H9 (cell line): ENCODE data around the gene THEMIS. TPM values are rescaled to one million over a fixed set of nuclear protein-coding genes. Genes with fewer than 3 reads are reported as not detected.

Source experiments
- DNase-seq: peaks from one replicate; pipeline ENCODE4 v3.0.0-alpha.2; 2017
- H2AFZ ChIP-seq: one replicate; pipeline ENCODE4 v1.6.1; 2013; ENCODE audit warnings: mild to moderate bottlenecking, low read length, control low read depth, moderate library complexity
- H2AK5ac ChIP-seq: 2 replicates; pipeline ENCODE4 v1.6.1; 2013; ENCODE audit warnings: low read length, control low read depth, mixed read lengths; ENCODE audit not compliant: insufficient read length
- H2BK120ac ChIP-seq: one replicate; pipeline ENCODE4 v1.6.1; 2013; ENCODE audit warnings: low read depth, mild to moderate bottlenecking, low read length, control low read depth, inconsistent platforms; ENCODE audit not compliant: poor library complexity, severe bottlenecking
- H2BK12ac ChIP-seq: 2 replicates; pipeline ENCODE4 v1.6.1; 2013; ENCODE audit warnings: low read length, control low read depth, mixed read lengths, low read depth; ENCODE audit not compliant: insufficient read length
- H2BK15ac ChIP-seq: 2 replicates; pipeline ENCODE4 v1.6.1; 2013; ENCODE audit warnings: low read depth, low read length, control low read depth
- H2BK20ac ChIP-seq: one replicate; pipeline ENCODE4 v1.6.1; 2013; ENCODE audit warnings: low read depth, mild to moderate bottlenecking, low read length, control low read depth, inconsistent platforms; ENCODE audit not compliant: poor library complexity, severe bottlenecking
- H2BK5ac ChIP-seq: 2 replicates; pipeline ENCODE4 v1.6.1; 2013; ENCODE audit warnings: low read length, control low read depth, mixed read lengths; ENCODE audit not compliant: insufficient read length
- H3K14ac ChIP-seq: 2 replicates; pipeline ENCODE4 v1.6.1; 2013; ENCODE audit warnings: low read length, control low read depth; ENCODE audit not compliant: insufficient read depth
- H3K18ac ChIP-seq: 2 replicates; pipeline ENCODE4 v1.6.1; 2013; ENCODE audit warnings: low read depth, mild to moderate bottlenecking, mixed read lengths, low read length, control low read depth; ENCODE audit not compliant: insufficient read length
- H3K23ac ChIP-seq: 2 replicates; pipeline ENCODE4 v1.6.1; 2013; ENCODE audit warnings: low read length, control low read depth, mixed read lengths, low read depth; ENCODE audit not compliant: insufficient read length
- H3K23me2 ChIP-seq: 2 replicates; pipeline ENCODE4 v1.6.1; 2013; ENCODE audit warnings: low read depth, mild to moderate bottlenecking, mixed read lengths, low read length, control low read depth; ENCODE audit not compliant: insufficient read length, poor library complexity, severe bottlenecking
- H3K27ac ChIP-seq: 2 replicates; pipeline ENCODE4 v1.5.1; 2013; ENCODE audit warnings: low read length, control low read depth, mixed read lengths, low read depth; ENCODE audit not compliant: insufficient read length
- H3K27me3 ChIP-seq: 2 replicates; pipeline ENCODE4 v1.6.1; 2013; ENCODE audit warnings: low read length, control low read depth, inconsistent platforms; ENCODE audit not compliant: insufficient read depth
- H3K4ac ChIP-seq: 2 replicates; pipeline ENCODE4 v1.6.1; 2013; ENCODE audit warnings: low read depth, mild to moderate bottlenecking, control low read depth, inconsistent platforms, low read length, moderate library complexity
- H3K4me1 ChIP-seq: 2 replicates; pipeline ENCODE4 v1.6.1; 2013; ENCODE audit warnings: low read length, control low read depth, inconsistent platforms; ENCODE audit not compliant: insufficient read depth
- H3K4me2 ChIP-seq: 2 replicates; pipeline ENCODE4 v1.6.1; 2013; ENCODE audit warnings: low read length, control low read depth, mixed read lengths; ENCODE audit not compliant: insufficient read length, insufficient read depth
- H3K56ac ChIP-seq: 2 replicates; pipeline ENCODE4 v1.6.1; 2013; ENCODE audit warnings: low read depth, mild to moderate bottlenecking, mixed read lengths, low read length, control low read depth; ENCODE audit not compliant: insufficient read length
- H3K79me1 ChIP-seq: 2 replicates; pipeline ENCODE4 v1.6.1; 2013; ENCODE audit warnings: low read depth, mild to moderate bottlenecking, moderate library complexity, low read length, control low read depth, inconsistent platforms; ENCODE audit not compliant: insufficient read depth, poor library complexity, severe bottlenecking
- H3K79me2 ChIP-seq: 2 replicates; pipeline ENCODE4 v1.6.1; 2013; ENCODE audit warnings: low read length, control low read depth, inconsistent platforms; ENCODE audit not compliant: insufficient read depth
- H3K9ac ChIP-seq: 2 replicates; pipeline ENCODE4 v1.6.1; 2013; ENCODE audit warnings: low read length, control low read depth, mixed read lengths; ENCODE audit not compliant: insufficient read length; ENCODE audit errors: extremely low read depth
- H3K9me3 ChIP-seq: one replicate; pipeline ENCODE4 v1.6.1; 2013; ENCODE audit warnings: low read depth, low read length, inconsistent platforms; ENCODE audit not compliant: control insufficient read depth
- H3T11ph ChIP-seq: one replicate; pipeline ENCODE4 v1.6.1; 2013; ENCODE audit warnings: mild to moderate bottlenecking, low read length, control low read depth, inconsistent platforms
- H4K20me1 ChIP-seq: one replicate; pipeline ENCODE4 v1.6.1; 2013; ENCODE audit not compliant: control insufficient read depth, insufficient read length, insufficient read depth
- H4K5ac ChIP-seq: 2 replicates; pipeline ENCODE4 v1.6.1; 2013; ENCODE audit warnings: low read depth, mild to moderate bottlenecking, mixed read lengths, low read length, control low read depth; ENCODE audit not compliant: insufficient read length
- H4K8ac ChIP-seq: replicated peaks from 2 replicates; pipeline ENCODE4 v1.6.1; 2013; ENCODE audit warnings: low read length, control low read depth, mixed read lengths, low read depth; ENCODE audit not compliant: insufficient read length
- H4K91ac ChIP-seq: 2 replicates; pipeline ENCODE4 v1.6.1; 2013; ENCODE audit warnings: low read depth, mild to moderate bottlenecking, moderate library complexity, mixed read lengths, low read length, control low read depth; ENCODE audit not compliant: insufficient read length
- H3K27ac Mint-ChIP-seq, 3 experiments: 2 replicates in 2 of 3; 3 replicates in 1 of 3; pipeline ENCODE4 v1.8.0; 2020 to 2021; ENCODE audit warnings: mixed read lengths in 3 of 3, mild to moderate bottlenecking in 1 of 3, moderate library complexity in 1 of 3
- H3K27me3 Mint-ChIP-seq: 2 replicates; pipeline ENCODE4 v1.8.0; 2021; ENCODE audit warnings: low read depth, mild to moderate bottlenecking, moderate library complexity, mixed read lengths
- H3K36me3 Mint-ChIP-seq, 3 experiments: 2 replicates in 2 of 3; 3 replicates in 1 of 3; pipeline ENCODE4 v1.8.0; 2020 to 2021; ENCODE audit warnings: low read depth in 3 of 3, mixed read lengths in 3 of 3; ENCODE audit not compliant: insufficient read depth in 1 of 3
- H3K4me1 Mint-ChIP-seq, 2 experiments: 2 replicates each; pipeline ENCODE4 v1.8.0; 2020; ENCODE audit warnings: mixed read lengths in 2 of 2
- H3K4me3 Mint-ChIP-seq, 2 experiments: 2 replicates in 1 of 2; 3 replicates in 1 of 2; pipeline ENCODE4 v1.8.0; 2020 to 2021; ENCODE audit warnings: mild to moderate bottlenecking in 2 of 2, mixed read lengths in 2 of 2, moderate library complexity in 1 of 2
- H3K9me3 Mint-ChIP-seq, 2 experiments: 2 replicates in 1 of 2; 3 replicates in 1 of 2; pipeline ENCODE4 v1.8.0; 2020; ENCODE audit warnings: mild to moderate bottlenecking in 2 of 2, mixed read lengths in 2 of 2, moderate library complexity in 1 of 2
- CTCF ChIP-seq: fragments of 200-600 bp; sonication (generic); conservative IDR thresholded peaks from 3 replicates; pipeline ENCODE4 v1.8.0; 2021; ENCODE audit warnings: antibody characterized with exemption, mild to moderate bottlenecking
- WGBS: extraction: QIAGEN DNeasy Blood & Tissue Kit; methylation state at CpG from one replicate; pipeline ENCODE4 v1.1.7; 2013; ENCODE audit warnings: missing lambda C conversion rate, low lambda C conversion rate, mixed read lengths; ENCODE audit not compliant: insufficient read length; ENCODE audit errors: extremely low coverage; 5-methylcytosine and 5-hydroxymethylcytosine counted together
- total RNA-seq: library from RNA; stranded (reverse); gene quantifications from 2 replicates; pipeline ENCODE4 v1.2.1, GENCODE V29; 2021

THEMIS gene
- total RNA-seq, 1 experiment from 2014 or later: not detected

- Histone ChIP-seq H4K8ac (no peak overlapping the region), H2BK120ac (no peak overlapping the region), H2BK20ac (no peak overlapping the region), H4K91ac (no peak overlapping the region), H3K9ac (no peak overlapping the region), H3K27me3 (no peaks in the 10 kb centered on the region), H3T11ph (no peak overlapping the region), H3K9me3 (no peaks in the 10 kb centered on the region), H3K23ac (no peak overlapping the region), H3K27ac (no peak overlapping the region), H3K4me2 (no peak overlapping the region), H4K20me1 (no peaks in the 10 kb centered on the region), H2BK12ac (no peak overlapping the region), H4K5ac (no peak overlapping the region), H2AFZ (no peak overlapping the region), H3K56ac (no peak overlapping the region), H3K18ac (no peak overlapping the region), H2BK5ac (no peak overlapping the region), H2BK15ac (no peak overlapping the region), H3K4me1 (no peaks in the 10 kb centered on the region), H3K14ac (no peak overlapping the region), H3K4ac (no peak overlapping the region), H3K79me2 (no peaks in the 10 kb centered on the region), H3K23me2 (no peaks in the 10 kb centered on the region), H3K79me1 (no peaks in the 10 kb centered on the region), H2AK5ac (no peak overlapping the region)
- Mint-ChIP-seq H3K4me1 (no peaks in the 10 kb centered on the region), H3K27me3 (no peaks in the 10 kb centered on the region), H3K27ac (no peak overlapping the region), H3K36me3 (no peaks in the 10 kb centered on the region), H3K9me3 (no peaks in the 10 kb centered on the region), H3K4me3 (no peak overlapping the region)
- TF ChIP-seq CTCF: no peak
- no peak for DNase-seq
- WGBS: no CpG with 5 or more reads among the region's 1 CpG
These were observed 68.5 kb downstream of the THEMIS start for GRCh38 chr6:127832381-127832780.
